ENCODE measurements around the gene HPSE2. TPM values are rescaled to one million over a fixed set of nuclear protein-coding genes. Genes with fewer than 3 reads are reported as not detected.
A peak's percentile ranks its signal among the peaks of the same experiment; 100 is the strongest.
"Not testable (repeated sequence)": the region's sequence is repeated elsewhere in the genome, so short reads cannot be mapped to it uniquely, and the experiment has no call there.

Gene HPSE2
- total RNA-seq, 1 donor from 2014 or later: 0.10 TPM

GRCh38 chr10:99248824-99249223 is 13.2 kb upstream of the HPSE2 start:
- H3K27me3 Mint-ChIP-seq: no peaks in the 10 kb centered on the region
- TF ChIP-seq, protein P1, sequence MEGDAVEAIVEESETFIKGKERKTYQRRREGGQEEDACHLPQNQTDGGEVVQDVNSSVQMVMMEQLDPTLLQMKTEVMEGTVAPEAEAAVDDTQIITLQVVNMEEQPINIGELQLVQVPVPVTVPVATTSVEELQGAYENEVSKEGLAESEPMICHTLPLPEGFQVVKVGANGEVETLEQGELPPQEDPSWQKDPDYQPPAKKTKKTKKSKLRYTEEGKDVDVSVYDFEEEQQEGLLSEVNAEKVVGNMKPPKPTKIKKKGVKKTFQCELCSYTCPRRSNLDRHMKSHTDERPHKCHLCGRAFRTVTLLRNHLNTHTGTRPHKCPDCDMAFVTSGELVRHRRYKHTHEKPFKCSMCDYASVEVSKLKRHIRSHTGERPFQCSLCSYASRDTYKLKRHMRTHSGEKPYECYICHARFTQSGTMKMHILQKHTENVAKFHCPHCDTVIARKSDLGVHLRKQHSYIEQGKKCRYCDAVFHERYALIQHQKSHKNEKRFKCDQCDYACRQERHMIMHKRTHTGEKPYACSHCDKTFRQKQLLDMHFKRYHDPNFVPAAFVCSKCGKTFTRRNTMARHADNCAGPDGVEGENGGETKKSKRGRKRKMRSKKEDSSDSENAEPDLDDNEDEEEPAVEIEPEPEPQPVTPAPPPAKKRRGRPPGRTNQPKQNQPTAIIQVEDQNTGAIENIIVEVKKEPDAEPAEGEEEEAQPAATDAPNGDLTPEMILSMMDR (IDR thresholded peaks at IDR 0.05; ENCODE audit: unreplicated experiment): no peak
- H3K4me3 Mint-ChIP-seq (ENCODE audit: low read depth): no peak overlapping the region
- H3K9me3 Mint-ChIP-seq (ENCODE audit: low read depth): peaks cover 21% of the 10 kb centered on the region
- H3K27ac Mint-ChIP-seq: no peak overlapping the region
- H3K4me1 Mint-ChIP-seq (ENCODE audit: low read depth): no peaks in the 10 kb centered on the region
- peaks cover 3% of the 10 kb centered on the region for H3K36me3 Mint-ChIP-seq (ENCODE audit: insufficient read depth)
- no peak for DNase-seq (ENCODE audit: low spot score, unreplicated experiment)

- H3K4me1 Mint-ChIP-seq (ENCODE audit: low read depth); H3K27me3 Mint-ChIP-seq; H3K36me3 Mint-ChIP-seq (ENCODE audit: insufficient read depth); H3K27ac Mint-ChIP-seq; DNase-seq (ENCODE audit: low spot score, unreplicated experiment); H3K4me3 Mint-ChIP-seq (ENCODE audit: low read depth): not testable (repeated sequence)
- H3K9me3 Mint-ChIP-seq (ENCODE audit: low read depth): peaks cover 21% of the 10 kb centered on the region
Observed at GRCh38 chr10:99247893-99248292, 12.2 kb upstream of the HPSE2 start.

DNA sequence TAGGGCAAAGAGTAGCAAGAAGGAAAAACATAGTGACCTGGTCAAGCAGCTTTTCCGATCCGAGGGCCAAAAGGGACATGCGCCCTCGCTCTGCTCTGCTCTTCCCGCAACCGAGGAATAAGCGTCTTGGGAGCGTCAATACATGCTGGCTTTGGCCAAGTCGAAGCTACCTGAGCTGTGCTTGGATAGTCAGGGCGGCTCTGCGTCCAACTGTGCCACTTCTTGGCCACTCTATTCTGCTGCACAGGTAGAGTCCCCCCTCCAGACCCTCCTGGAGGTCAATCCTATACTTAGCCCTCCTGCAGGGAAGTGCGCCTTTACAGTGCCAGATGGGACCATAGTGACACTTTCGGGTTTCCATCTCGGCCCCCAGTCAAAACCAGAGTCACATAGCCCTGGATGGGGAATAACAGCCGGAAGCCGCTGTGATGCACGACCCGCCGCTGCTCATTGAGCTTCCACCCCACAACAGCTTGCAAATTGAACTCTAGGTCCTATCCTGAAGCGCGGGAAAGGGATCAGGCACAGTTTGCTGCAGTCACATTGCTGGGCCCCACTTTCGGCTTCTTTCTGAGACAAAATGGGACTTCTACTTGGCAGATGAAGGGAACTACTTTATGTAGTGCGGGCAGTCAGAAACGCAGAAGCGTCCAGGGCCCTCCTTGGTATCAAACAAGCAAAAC is 1.1 kb upstream of the HPSE2 start:
- Mint-ChIP-seq H3K36me3 (ENCODE audit: insufficient read depth) (no peaks in the 10 kb centered on the region), H3K27ac (no peak overlapping the region), H3K27me3 (peaks cover 85% of the 10 kb centered on the region), H3K4me1 (ENCODE audit: low read depth) (peaks cover 12% of the 10 kb centered on the region), H3K9me3 (ENCODE audit: low read depth) (no peaks in the 10 kb centered on the region), H3K4me3 (ENCODE audit: low read depth) (no peak overlapping the region)
- no peak for DNase-seq (ENCODE audit: low spot score, unreplicated experiment)
- TF ChIP-seq, protein P1 (IDR thresholded peaks at IDR 0.05; ENCODE audit: unreplicated experiment): no peak

DNA sequence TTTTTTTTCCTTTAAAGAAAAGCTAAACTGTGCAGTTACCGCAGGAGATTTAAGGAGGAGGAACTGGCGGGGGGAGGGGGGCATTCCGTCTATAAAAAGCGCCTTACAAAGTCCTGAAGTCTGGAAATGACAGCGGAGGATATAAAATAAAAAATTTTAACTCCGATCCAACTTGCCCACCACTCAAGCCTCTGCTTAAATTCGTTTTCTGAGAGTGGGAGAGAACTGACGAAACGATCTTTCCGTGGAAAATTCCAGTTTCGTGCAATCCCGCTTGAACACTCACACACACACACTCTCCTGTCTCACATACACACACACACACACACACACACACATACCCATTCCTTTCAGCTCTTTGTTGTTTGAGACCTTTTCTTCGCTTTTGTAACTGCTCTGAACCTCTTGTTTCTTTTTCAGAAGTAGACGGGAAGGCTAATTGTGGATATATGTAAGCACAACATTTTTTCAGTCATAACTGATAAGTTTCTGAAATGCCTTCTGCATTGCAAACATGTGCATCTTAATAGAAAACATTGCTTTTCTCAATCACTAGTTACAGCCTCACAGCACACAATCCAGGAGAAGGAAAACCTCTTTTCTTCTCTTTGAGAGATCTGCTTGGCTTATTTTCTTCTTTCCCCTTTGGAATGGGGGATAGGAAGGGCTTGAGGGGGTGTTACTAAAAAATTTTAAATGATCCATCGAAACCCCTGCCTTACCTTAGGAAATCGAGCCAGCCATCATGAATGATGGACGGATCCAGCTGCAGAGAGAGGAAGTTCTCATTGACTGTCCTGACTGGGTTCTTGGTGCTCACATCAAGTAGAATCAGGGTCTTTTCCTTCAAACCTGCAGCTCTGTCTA is 628 bp downstream of the HPSE2 start:
- peak overlapping the region; percentile 1 for H3K27ac Mint-ChIP-seq
- H3K9me3 Mint-ChIP-seq (ENCODE audit: low read depth): no peaks in the 10 kb centered on the region
- H3K36me3 Mint-ChIP-seq (ENCODE audit: insufficient read depth): no peaks in the 10 kb centered on the region
- DNase-seq (ENCODE audit: low spot score, unreplicated experiment): no peak
- peaks cover 12% of the 10 kb centered on the region for H3K4me1 Mint-ChIP-seq (ENCODE audit: low read depth)
- TF ChIP-seq, protein P1 (IDR thresholded peaks at IDR 0.05; ENCODE audit: unreplicated experiment): no peak
- no peak overlapping the region for H3K4me3 Mint-ChIP-seq (ENCODE audit: low read depth)
- H3K27me3 Mint-ChIP-seq: peaks cover 89% of the 10 kb centered on the region

DNA sequence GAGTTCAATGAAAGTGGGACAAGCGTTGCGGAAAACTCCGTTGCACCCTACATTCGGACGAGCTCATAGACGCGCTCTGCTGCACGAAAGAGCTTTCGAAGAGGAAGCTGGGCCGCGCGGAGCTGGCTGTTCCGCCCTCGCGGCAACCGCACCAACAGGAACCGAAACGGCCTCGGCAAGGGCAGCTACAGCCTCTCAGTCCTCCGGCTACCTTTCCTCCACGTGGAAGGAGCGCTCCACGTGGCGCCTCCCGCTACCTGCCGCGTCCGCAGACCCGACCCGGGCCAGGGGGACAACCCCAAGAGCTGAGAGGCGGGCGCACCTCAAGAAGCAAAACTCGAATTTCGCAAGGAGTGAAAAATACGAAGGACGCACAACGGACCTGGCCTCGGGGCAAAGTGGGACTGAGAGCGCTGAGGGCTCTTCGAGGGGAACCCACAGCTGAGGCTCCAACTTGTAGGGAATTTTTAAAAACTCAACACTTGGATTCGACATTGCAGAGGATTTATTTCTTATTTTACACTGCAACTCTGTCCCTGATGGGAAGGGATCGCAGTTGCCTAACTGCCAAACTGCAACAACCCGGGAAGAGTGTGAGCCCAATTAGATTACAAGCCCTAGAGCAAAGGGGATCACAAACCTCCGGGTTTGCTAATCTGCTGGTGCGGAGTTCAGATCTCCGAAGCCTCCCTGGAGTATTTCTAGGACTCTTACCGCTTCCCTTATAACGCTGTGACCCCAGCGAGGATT is 1.4 kb downstream of the HPSE2 start:
- Mint-ChIP-seq H3K4me3 (ENCODE audit: low read depth) (peak overlapping the region; percentile 45), H3K27ac (peak overlapping the region; percentile 59), H3K27me3 (peaks cover 97% of the 10 kb centered on the region)

More for the DNA sequence above, 1.4 kb downstream of the HPSE2 start:
- H3K4me1 Mint-ChIP-seq (ENCODE audit: low read depth): peaks cover 12% of the 10 kb centered on the region
- H3K36me3 Mint-ChIP-seq (ENCODE audit: insufficient read depth): no peaks in the 10 kb centered on the region
- peak; percentile 20 for DNase-seq (ENCODE audit: low spot score, unreplicated experiment)
- no peaks in the 10 kb centered on the region for H3K9me3 Mint-ChIP-seq (ENCODE audit: low read depth)
- TF ChIP-seq, protein P1 (IDR thresholded peaks at IDR 0.05; ENCODE audit: unreplicated experiment): no peak
